ENCODE data around the gene ITGAX. TPM values are rescaled to one million over a fixed set of nuclear protein-coding genes. Genes with fewer than 3 reads are reported as not detected.

ITGAX gene
- polyA plus RNA-seq, 3 donors = 0.53 to 0.69 (median 0.57) TPM

- no peak for DNase-seq (ENCODE audit: low read depth in 3 of 3, low spot score in 2 of 3)
Observed at GRCh38 chr16:31347445-31347844, 7.5 kb upstream of the ITGAX start.

DNA sequence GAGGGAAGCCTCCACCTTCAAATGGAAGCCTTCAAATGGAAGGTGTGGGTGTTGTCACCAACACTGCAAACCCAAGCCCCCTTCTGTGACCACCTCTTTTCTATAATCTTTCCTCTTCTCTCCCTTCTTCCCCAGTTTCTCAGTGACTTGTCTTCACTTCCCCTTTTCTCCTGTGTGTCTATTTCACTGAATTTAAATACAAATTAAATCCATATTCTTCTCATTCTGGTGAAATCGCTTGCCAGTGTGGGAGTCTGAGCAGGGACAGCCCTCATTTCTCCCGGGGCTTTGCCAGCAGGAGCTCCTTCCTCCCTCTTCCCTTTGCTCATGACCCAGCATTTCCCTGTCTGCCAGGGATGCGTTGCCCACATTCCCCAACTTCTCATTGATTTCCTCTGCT is 6.4 kb upstream of the ITGAX start:
- DNase-seq (ENCODE audit: low read depth in 3 of 3, low spot score in 2 of 3) = no peak

- DNase-seq (ENCODE audit: low read depth in 3 of 3, low spot score in 2 of 3) = no peak
Observed at GRCh38 chr16:31350275-31351005, 4.5 kb upstream of the ITGAX start.

DNA sequence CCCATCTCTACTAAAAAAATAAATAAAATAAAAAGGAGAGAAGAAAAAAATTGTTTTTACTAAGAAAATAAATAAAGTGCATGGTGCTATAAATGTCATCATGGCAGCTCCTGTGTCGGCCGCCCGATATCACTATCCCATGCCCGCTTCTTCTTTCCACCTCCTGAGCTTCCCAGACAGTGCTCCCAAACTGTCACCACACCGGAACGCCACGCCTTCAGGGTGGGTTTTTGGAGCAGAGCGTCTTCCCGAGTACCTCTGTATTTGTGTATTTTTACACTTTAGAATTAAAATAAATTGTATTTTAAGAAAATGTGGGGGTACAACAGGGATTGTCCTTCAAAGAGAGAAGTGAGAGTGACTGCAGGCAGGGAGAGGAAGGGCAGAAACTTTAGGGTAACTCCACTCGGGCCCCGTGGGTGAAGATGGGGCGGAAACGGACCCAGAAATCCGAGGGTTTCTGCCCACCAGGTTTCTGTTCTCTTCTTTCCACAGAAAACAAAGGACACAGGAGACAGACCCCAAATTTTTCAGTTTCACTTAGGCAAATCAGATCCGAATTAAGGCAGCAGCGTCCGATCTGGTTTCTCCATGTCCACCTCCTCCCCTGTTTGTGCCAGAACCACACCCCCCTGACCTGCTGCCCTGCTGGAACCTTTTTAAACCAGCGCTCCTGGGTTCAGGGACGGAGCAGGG is 3.6 kb upstream of the ITGAX start:
- DNase-seq (ENCODE audit: low read depth in 3 of 3, low spot score in 2 of 3) = no peak

DNA sequence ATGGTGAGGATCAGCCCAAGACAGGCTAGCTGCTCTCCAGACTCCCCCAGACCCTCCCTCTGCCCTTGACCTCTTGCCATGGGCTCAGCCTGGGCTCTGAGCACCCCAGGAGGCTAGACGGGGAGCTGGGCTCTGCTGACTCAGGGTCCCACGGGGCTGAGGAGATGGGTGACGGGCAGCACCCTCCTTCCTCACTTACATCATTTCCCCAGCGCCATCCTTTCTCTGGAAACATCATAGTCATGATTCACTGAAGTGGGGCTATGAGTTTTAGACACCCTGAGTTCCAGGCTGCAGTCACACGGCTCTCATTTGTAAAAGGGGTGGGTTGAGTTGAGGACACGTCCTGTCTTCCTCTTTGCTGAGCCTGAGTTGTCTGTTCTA is 3.0 kb upstream of the ITGAX start:
- no peak for DNase-seq (ENCODE audit: low read depth in 3 of 3, low spot score in 2 of 3)

DNA sequence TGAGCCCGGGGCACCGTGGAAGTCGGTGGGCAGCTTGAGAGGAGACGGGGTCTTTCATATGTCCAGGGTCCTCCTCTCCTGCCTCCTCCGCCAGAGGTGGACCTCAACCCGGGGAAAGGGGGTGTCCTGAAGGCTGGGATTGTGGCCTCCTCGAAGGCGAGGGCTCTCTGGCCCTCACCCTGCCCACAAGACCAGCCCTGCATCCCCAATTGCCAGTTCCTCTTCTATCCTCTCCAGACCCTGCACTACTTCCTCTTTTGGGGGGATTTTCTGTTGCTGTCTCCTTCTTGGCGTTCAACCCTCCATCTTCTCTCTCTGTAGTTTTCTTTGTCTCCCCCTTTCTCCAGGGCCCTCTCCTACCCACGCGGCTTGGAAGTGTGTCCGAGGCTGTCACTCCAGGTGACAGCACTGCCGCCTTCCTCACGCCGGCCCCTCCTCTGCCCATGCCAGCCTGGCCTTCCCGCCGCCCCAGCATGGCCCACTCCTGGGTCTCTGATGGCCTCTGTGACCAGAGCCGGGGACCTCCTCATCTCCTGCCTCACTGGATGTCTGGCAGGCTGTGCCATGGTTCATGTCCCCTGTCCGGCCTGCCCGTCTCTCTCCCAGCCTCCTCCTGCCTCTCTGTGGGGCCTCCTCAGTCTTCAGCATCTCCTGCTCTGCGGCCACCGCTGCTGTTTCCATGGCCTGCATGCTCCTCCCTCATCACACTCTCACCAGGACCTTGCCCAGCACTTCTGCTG is 2.4 kb upstream of the ITGAX start:
- DNase-seq (ENCODE audit: low read depth in 3 of 3, low spot score in 2 of 3) = no peak

- no peak for DNase-seq (ENCODE audit: low read depth in 3 of 3, low spot score in 2 of 3)
Observed at GRCh38 chr16:31355431-31356100, 590 bp downstream of the ITGAX start.

DNA sequence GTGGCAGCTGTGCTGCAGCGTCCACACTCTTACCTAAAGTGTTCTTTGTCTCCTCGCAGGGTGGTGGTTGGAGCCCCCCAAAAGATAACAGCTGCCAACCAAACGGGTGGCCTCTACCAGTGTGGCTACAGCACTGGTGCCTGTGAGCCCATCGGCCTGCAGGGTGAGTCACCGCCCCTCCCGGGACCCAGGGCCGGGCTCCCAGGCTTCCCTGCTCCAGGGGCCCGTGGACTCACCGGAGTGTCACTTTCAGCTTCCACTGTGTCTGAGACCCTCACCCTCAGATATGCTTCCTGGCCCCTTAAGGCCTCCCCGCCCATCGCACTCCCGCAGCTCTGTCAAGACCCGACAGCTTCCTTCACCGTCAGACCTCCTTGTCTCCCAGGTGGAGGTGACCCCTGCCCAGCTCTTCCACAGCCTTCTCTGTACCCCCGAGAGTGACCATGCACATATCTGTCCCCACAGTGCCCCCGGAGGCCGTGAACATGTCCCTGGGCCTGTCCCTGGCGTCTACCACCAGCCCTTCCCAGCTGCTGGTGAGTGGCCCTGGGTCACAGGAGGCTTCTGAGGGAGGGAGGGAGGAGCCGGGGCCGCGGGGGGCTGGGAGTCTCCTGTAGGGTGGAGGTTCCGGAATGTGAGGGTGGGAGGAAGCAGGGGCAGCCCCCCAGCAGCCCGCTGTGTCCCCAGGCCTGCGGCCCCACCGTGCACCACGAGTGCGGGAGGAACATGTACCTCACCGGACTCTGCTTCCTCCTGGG is 1.8 kb downstream of the ITGAX start:
- DNase-seq (ENCODE audit: low read depth in 3 of 3, low spot score in 2 of 3) = no peak

- DNase-seq (ENCODE audit: low read depth in 3 of 3, low spot score in 2 of 3) = no peak
Observed at GRCh38 chr16:31357324-31358109, 2.5 kb downstream of the ITGAX start.

GRCh38 chr16:31360251-31360650 is 5.3 kb downstream of the ITGAX start:
- no peak for DNase-seq (ENCODE audit: low read depth in 3 of 3, low spot score in 2 of 3)

DNA sequence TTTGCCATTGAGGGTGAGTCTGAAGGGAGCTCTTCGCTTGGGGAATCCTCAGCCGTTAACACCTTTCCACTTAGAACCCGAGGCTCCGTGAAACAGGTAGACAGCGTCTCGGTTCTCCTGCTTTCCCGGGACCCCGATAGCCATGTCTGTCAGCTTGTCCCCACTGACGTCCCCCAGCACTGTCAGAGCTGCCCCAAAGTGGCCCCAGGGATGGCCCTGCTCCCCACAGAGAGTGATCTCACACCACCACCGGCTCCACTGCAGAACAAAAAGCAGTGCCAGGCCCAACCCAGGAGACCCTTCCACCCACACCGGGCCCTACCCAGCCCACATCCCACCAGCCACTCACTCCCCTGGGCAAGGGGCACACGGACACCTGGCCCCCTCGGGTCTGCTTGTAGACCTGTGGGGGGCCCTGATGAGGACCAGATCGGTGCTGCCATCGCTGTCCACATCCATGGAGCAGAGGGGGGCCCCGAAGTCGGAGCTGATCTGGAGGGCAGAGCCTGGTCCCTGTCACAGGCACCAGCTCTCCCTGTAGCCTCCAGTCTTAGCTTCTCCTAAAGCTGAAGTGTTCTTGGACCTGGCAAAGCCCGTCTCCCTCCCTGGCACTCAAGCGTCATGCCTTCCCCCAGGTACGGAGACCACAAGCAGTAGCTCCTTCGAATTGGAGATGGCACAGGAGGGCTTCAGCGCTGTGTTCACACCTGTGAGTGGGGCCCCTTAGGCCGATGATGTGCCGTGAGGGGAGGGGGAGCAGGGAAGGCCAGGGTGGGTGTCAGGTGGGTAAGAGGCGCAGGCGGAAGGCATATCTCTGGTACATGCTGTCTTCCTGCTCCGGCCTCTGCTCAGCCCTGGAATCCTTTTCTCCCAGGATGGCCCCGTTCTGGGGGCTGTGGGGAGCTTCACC is 6.5 kb downstream of the ITGAX start:
- DNase-seq (ENCODE audit: low read depth in 3 of 3, low spot score in 2 of 3) = no peak

- no peak for DNase-seq (ENCODE audit: low read depth in 3 of 3, low spot score in 2 of 3)
Observed at GRCh38 chr16:31362476-31363405, 7.8 kb downstream of the ITGAX start.

GRCh38 chr16:31363721-31364120 is 8.7 kb downstream of the ITGAX start:
- no peak for DNase-seq (ENCODE audit: low read depth in 3 of 3, low spot score in 2 of 3)

GRCh38 chr16:31364421-31364820 is 9.4 kb downstream of the ITGAX start:
- no peak for DNase-seq (ENCODE audit: low read depth in 3 of 3, low spot score in 2 of 3)

GRCh38 chr16:31365131-31365865 is 10.3 kb downstream of the ITGAX start:
- DNase-seq (ENCODE audit: low read depth in 3 of 3, low spot score in 2 of 3) = no peak

GRCh38 chr16:31367853-31368252 is 12.9 kb downstream of the ITGAX start:
- DNase-seq (ENCODE audit: low read depth in 3 of 3, low spot score in 2 of 3) = no peak

DNA sequence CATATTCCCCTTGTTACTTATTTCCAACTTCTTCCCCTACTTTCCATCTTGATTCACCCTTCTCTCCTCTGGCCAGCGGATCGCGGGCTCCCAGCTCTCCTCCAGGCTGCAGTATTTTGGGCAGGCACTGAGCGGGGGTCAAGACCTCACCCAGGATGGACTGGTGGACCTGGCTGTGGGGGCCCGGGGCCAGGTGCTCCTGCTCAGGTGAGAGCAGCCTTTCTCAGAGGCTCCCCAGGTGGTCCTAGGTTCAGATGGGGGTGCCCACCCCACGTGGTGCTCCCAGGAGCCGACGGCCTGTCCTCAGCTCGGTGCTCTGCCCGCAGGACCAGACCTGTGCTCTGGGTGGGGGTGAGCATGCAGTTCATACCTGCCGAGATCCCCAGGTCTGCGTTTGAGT is 16.0 kb downstream of the ITGAX start:
- no peak for DNase-seq (ENCODE audit: low read depth in 3 of 3, low spot score in 2 of 3)
